Smooth muscle cell (in vitro differentiated cells): ENCODE results near the gene TGM3. TPM values are rescaled to one million over a fixed set of nuclear protein-coding genes. Genes with fewer than 3 reads are reported as not detected.
A peak's percentile ranks its signal among the peaks of the same experiment; 100 is the strongest.

Experiments
- DNase-seq: peaks from one replicate; lab custom pipeline; 2025; ENCODE audit not compliant: unreplicated experiment; lab: John Stamatoyannopoulos, UW
- H2AFZ ChIP-seq: fragments of 200-600 bp; sonication (generic); 2 replicates; pipeline ENCODE4 v1.6.0; 2016; ENCODE audit warnings: antibody characterized with exemption, low read depth, mild to moderate bottlenecking
- H3F3A ChIP-seq: fragments of 200-600 bp; sonication (generic); 2 replicates; pipeline ENCODE4 v1.6.0; 2017; ENCODE audit warnings: antibody characterized with exemption, low read depth
- H3K27ac ChIP-seq: fragments of 200-600 bp; sonication (generic); 2 replicates; pipeline ENCODE4 v1.5.1; 2016; ENCODE audit warnings: low read depth, mild to moderate bottlenecking
- H3K27me3 ChIP-seq: fragments of 200-600 bp; sonication (generic); 2 replicates; pipeline ENCODE4 v1.6.1; 2016; ENCODE audit warnings: low read depth, mild to moderate bottlenecking
- H3K36me3 ChIP-seq: fragments of 200-600 bp; sonication (generic); 2 replicates; pipeline ENCODE4 v1.5.1; 2016; ENCODE audit warnings: low read depth
- H3K4me1 ChIP-seq: fragments of 200-600 bp; sonication (generic); 2 replicates; pipeline ENCODE4 v1.5.1; 2016; ENCODE audit warnings: low read depth
- H3K4me2 ChIP-seq: fragments of 200-600 bp; sonication (generic); 2 replicates; pipeline ENCODE4 v1.6.0; 2016; ENCODE audit warnings: mild to moderate bottlenecking
- H3K4me3 ChIP-seq: fragments of 200-600 bp; sonication (generic); 2 replicates; pipeline ENCODE4 v1.5.1; 2016; ENCODE audit warnings: mild to moderate bottlenecking
- H3K79me2 ChIP-seq: fragments of 200-600 bp; sonication (generic); 2 replicates; pipeline ENCODE4 v1.6.0; 2016; ENCODE audit warnings: low read depth, mild to moderate bottlenecking
- H3K9ac ChIP-seq: fragments of 200-600 bp; sonication (generic); 2 replicates; pipeline ENCODE4 v1.6.0; 2016; ENCODE audit warnings: low read depth
- H3K9me3 ChIP-seq: fragments of 200-600 bp; sonication (generic); replicated peaks from 2 replicates; pipeline ENCODE4 v1.5.1; 2016; ENCODE audit warnings: low read depth
- H4K20me1 ChIP-seq: fragments of 200-600 bp; sonication (generic); 2 replicates; pipeline ENCODE4 v1.6.0; 2016; ENCODE audit warnings: low read depth
- WGBS: methylation state at CpG from one replicate; pipeline ENCODE4 v1.1.7; 2016; ENCODE audit warnings: low lambda C conversion rate; 5-methylcytosine and 5-hydroxymethylcytosine counted together
- polyA plus RNA-seq: library from polyadenylated mRNA; unstranded; fragments of >200 nt; fragmentation: Nextera tagmentation; extraction: Ambion mirVana; gene quantifications from 2 replicates; pipeline ENCODE4 v1.2.1, GENCODE V29; 2016
- total RNA-seq: library from RNA; depleted of rRNA; stranded (reverse); fragments of >200 nt; gene quantifications from 2 replicates; pipeline ENCODE4 v1.2.3, GENCODE V29; 2014
- TF ChIP-seq, protein P1 (sequence below): fragments of 200-600 bp; sonication (generic); IDR thresholded peaks from 2 replicates; pipeline ENCODE4 v1.5.1; 2017; ENCODE audit warnings: borderline replicate concordance, mild to moderate bottlenecking, antibody characterized with exemption; ENCODE audit not compliant: insufficient read depth, poor library complexity, severe bottlenecking

Gene TGM3
- total and polyA plus RNA-seq, 2 experiments from 2014 or later: 0.43 to 0.54 TPM

DNA sequence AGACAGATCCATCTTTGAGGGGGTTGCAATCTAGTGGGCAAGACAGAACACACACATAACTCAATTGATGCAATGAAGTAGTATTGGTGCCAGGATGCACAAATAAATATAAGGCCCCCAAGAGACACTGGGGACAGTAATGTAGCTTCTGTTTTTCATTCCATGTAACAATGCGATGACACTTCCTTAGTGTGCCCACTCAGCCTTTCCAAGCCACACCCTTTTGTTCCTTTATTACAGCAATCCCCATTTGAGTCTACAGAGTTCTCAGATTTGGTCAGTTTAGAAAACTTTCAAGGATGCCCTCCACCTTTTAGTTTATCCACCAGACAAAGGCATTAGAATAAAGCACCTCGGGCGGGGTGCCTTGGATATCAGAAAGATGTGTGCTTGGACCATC lies 15.5 kb downstream of the TGM3 start:
- DNase-seq: no peak
- Histone ChIP-seq H3K27me3 (no peaks in the 10 kb centered on the region), H3K79me2 (no peaks in the 10 kb centered on the region), H3K9me3 (no peaks in the 10 kb centered on the region), H3K9ac (no peak overlapping the region), H3K4me3 (no peak overlapping the region), H3K36me3 (no peaks in the 10 kb centered on the region), H3K4me1 (no peaks in the 10 kb centered on the region), H3K4me2 (no peak overlapping the region), H3F3A (peaks cover 9% of the 10 kb centered on the region), H4K20me1 (no peaks in the 10 kb centered on the region), H2AFZ (no peak overlapping the region), H3K27ac (no peak overlapping the region)
- WGBS: 97% methylated on average over 3 of the region's 3 CpGs
- TF ChIP-seq, protein P1, sequence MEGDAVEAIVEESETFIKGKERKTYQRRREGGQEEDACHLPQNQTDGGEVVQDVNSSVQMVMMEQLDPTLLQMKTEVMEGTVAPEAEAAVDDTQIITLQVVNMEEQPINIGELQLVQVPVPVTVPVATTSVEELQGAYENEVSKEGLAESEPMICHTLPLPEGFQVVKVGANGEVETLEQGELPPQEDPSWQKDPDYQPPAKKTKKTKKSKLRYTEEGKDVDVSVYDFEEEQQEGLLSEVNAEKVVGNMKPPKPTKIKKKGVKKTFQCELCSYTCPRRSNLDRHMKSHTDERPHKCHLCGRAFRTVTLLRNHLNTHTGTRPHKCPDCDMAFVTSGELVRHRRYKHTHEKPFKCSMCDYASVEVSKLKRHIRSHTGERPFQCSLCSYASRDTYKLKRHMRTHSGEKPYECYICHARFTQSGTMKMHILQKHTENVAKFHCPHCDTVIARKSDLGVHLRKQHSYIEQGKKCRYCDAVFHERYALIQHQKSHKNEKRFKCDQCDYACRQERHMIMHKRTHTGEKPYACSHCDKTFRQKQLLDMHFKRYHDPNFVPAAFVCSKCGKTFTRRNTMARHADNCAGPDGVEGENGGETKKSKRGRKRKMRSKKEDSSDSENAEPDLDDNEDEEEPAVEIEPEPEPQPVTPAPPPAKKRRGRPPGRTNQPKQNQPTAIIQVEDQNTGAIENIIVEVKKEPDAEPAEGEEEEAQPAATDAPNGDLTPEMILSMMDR: no peak

DNA sequence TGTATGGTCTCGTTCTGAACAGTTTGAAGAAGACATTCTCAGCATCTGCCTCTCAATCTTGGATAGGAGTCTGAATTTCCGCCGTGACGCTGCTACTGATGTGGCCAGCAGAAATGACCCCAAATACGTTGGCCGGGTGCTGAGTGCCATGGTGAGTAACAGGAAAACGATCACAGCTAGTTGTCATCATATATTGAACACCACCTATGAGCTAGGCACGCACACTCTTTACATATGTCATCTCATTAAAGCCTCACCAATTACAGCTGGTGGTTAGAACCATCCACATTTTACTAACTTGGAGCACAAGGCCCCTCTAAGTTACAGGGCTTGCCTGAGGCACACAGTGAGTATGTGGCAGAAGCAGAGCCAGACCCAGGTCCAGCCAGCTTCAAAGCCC lies 17.1 kb downstream of the TGM3 start:
- Histone ChIP-seq H3F3A (peaks cover 9% of the 10 kb centered on the region), H3K4me2 (no peak overlapping the region), H3K27ac (no peak overlapping the region), H3K4me3 (no peak overlapping the region), H2AFZ (no peak overlapping the region), H3K9me3 (no peaks in the 10 kb centered on the region), H3K4me1 (no peaks in the 10 kb centered on the region), H3K27me3 (no peaks in the 10 kb centered on the region), H3K79me2 (no peaks in the 10 kb centered on the region), H4K20me1 (no peaks in the 10 kb centered on the region), H3K36me3 (no peaks in the 10 kb centered on the region), H3K9ac (no peak overlapping the region)
- 96% methylated on average over 8 of the region's 8 CpGs for WGBS
- no peak for DNase-seq
- TF ChIP-seq, protein P1: no peak

DNA sequence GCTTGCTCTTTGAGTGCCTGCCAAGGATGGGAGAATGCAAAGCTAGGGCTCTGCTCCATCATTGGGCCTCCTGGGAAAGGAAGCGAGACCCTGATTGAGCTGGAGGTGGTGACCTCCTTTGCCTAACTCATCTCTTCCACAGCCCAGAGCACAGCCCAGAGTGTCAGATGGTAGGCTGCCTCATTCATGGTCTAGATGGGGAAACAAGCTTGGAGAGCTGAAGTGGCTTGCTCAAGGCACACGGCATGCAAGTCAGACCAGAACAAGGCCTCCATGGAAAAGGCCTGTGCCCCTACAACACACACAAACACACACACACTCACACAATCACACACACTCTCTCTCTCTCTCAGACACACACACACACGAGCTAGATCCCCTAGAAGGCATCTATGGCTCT lies 17.5 kb downstream of the TGM3 start:
- Histone ChIP-seq H3K9ac (no peak overlapping the region), H3K79me2 (no peaks in the 10 kb centered on the region), H3K4me3 (no peak overlapping the region), H3K4me2 (no peak overlapping the region), H3K27me3 (no peaks in the 10 kb centered on the region), H3F3A (peaks cover 9% of the 10 kb centered on the region), H3K9me3 (no peaks in the 10 kb centered on the region), H3K27ac (no peak overlapping the region), H2AFZ (no peak overlapping the region), H3K4me1 (no peaks in the 10 kb centered on the region), H3K36me3 (no peaks in the 10 kb centered on the region), H4K20me1 (no peaks in the 10 kb centered on the region)
- no peak for DNase-seq
- TF ChIP-seq, protein P1: no peak
- WGBS: 79% methylated on average over 3 of the region's 3 CpGs

DNA sequence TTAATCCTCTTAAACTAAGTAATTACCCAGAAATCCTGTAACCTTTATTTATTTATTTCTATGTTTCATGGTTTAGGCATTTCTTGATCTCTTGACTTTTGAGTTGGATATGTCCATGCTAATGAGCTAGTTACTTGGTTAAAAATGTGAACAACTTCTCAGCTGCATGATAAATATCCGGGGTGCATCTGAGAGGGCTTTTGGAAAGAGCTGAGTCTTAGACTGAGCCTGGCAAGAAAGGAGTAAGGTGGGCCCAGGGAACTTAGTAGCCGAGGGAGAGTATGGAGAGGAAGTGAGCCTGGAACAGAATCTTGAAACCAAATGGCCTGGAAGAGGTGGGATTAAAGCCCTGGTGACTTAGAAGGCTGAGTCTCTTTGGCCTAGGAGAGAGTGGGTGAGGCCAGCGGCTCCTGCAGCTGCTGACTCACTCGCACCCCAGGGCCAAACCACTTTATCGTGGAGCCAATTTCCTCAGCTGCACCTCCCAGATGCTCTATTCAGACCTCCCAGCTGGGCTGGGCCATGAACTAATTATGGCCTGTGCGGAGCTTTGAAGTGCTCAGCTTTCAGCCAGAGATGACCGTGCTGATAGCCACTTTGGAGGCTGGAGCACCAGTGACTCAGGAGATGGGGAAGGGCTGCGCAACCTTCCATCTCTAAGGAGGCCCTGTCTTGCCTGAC lies 19.1 kb downstream of the TGM3 start:
- H2AFZ ChIP-seq: no peak overlapping the region
- 11% methylated on average over 8 of the region's 8 CpGs for WGBS
- no peak overlapping the region for H3K4me3 ChIP-seq
- no peak overlapping the region for H3K9ac ChIP-seq
- no peaks in the 10 kb centered on the region for H3K4me1 ChIP-seq
- TF ChIP-seq, protein P1: no peak
- H3F3A ChIP-seq: peaks cover 9% of the 10 kb centered on the region
- H3K27ac ChIP-seq: peak overlapping the region; percentile 88
- H3K27me3 ChIP-seq: no peaks in the 10 kb centered on the region
- H3K79me2 ChIP-seq: no peaks in the 10 kb centered on the region
- H4K20me1 ChIP-seq: no peaks in the 10 kb centered on the region
- peak overlapping the region; percentile 60 for H3K4me2 ChIP-seq
- no peak for DNase-seq
- H3K9me3 ChIP-seq: no peaks in the 10 kb centered on the region
- H3K36me3 ChIP-seq: no peaks in the 10 kb centered on the region
